HG03354 (cell line): Measurements from ENCODE around the gene OR2H2.

ENCODE experiments used
- ATAC-seq: cut with Tn5 transposase; IDR thresholded peaks from one replicate; pipeline ENCODE4 v1.9.1; 2021; ENCODE audit warnings: mild to moderate bottlenecking; ENCODE audit not compliant: unreplicated experiment, poor library complexity, severe bottlenecking

Gene OR2H2

DNA sequence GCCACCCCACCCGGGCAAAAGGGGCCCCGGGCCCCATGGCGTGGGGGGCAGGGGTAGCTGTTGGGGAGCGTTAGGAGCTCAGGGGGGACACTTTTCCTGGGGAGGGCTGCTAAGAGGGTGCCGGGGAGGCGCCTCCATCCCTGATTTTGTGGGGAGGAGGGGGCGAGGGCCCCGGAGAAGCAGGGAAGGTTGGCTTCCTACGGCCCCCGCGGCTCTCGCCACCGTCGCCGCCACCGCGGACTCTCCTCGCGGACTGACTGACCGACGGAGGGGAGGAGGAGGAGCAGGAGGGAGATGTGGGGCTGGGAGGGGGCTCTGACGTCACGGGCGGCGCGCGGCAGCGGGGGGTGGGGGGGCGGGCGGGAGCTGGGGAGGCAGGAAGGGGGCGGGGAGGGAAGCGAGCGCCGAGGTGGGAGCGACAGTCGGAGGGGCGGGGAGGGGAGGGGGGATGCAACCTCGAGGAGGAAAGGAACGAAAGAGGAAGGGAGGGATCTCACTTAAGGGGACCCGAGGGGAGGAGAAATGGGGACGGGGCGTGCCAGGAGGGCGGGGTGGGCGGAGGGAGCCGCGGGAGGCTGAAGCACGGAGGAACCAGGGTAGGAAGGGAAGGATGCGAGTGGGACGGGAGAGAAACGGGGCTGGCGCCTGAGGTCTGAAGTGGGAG, 43.0 kb downstream of the OR2H2 start:
- no peak for ATAC-seq

GRCh38 chr6:29628419-29629281, 43.7 kb downstream of the OR2H2 start:
- no peak for ATAC-seq

DNA sequence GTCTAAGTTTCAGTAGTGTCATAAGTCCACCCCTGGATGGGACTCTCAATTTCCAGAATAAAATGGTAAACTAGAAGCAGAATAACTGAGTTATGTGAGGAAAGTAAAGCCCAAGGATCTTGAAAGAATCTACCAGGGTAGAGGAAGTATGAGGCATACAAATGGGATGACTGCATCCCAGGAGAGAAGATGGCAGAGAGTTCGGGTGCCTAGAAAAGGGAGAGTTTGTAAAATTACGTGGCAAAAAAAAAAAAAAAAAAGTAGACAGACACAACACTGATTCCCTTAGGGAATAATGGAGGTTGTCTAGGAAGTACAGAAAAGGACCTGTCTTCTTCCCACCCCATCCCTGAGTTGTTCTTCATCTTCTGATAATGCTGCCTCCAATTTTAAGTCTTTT, 44.6 kb downstream of the OR2H2 start:
- no peak for ATAC-seq

DNA sequence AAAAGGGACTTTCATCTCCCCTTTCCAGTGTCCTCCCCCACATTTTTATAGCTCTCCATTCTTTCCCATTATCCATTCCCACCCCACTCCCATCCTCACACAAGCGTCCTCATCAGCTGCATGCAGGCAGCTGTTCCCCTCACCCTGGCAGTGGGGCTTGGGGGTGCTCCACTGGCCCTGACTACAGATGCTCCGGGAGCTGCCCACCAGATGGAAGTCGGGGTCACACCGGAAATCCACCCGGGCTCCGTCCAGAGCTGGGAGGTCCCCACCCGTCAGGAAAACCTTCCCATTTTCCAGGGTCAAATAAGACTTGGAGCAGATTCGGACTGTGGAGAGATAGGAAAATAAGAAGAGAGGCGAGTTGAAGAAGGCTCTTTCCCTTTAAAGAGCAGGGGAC, 45.4 kb downstream of the OR2H2 start:
- ATAC-seq = no peak

DNA sequence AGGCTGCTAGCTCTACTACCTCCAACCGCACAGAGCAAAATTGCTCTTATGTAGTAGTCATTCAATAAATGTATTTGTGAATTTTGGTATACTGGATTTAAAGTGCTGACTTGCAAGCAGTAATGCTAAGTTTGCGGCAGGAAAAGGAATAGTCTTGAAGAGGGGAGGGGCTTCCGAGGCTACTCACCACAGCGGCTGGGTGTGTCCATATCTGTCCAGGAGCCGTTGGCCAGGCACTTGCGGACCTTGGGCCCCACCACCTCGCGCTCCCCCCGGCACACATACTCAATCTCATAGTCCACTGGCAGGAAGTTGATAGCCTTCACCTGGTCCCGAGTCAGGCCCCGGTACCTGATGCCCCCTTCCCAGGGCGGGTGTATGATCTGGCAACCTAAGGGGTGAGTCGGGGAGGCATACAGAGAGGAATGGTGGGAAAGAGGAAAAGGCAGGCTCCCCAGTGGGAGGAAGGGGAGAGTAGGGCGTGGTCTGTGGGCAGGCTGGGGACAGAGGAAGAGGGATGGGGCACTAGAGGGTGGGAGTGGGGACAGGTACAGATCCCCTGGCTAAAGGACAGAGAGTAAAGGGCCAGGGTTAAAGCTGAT, 46.4 kb downstream of the OR2H2 start:
- no peak for ATAC-seq

DNA sequence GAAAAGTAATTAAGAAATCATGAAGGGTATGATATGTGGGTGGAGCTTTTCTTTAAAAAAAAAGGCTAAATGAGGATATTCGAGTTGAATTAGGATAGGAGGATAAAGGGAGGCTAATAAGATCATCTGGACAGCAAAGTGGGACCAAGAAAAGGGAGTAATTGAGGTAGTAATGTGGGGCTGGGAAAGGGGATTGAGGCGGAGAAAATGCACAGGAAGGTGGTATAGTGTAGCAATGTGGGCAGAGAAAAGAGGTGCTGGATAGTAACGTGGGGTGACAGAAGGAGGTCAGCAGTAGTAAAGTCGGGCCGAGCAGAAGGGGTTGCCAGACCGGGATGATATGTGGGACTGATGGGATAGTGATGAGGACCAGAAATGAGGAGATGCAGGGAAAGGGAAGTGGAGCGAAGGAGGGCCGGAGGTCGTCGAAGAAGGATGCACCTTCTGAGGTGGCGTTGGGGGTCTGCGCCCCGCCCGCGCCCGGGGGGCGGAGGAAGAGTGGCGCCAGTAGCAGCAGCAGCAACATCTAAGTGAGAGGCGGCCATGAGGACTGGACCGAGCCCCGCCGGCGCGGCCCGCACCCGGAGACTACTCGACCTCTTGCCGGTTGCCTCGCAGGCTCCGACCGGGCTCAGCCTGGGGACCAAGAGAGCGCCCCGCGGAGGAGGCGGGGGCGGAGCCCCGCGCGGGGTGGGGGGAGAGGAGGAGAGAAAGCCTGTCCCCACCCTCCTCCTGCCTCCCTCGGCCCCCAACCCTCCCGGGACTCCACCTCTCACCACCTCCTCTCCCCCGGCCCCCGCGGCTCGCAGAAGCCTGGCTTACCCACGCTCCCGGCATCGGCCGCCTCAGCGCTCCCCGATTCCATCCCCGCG, 47.2 kb downstream of the OR2H2 start:
- no peak for ATAC-seq

GRCh38 chr6:29632789-29633533, 48.0 kb downstream of the OR2H2 start, which contains the start of gene GABBR1:
Gene GABBR1, minus strand, starts transcription at chr6:29633183. Its CDS starts 798 bp downstream, at chr6:29632385.
- peak; percentile 52 for ATAC-seq

- no peak for ATAC-seq
Observed at GRCh38 chr6:29633534-29633905, 48.6 kb downstream of the OR2H2 start.

DNA sequence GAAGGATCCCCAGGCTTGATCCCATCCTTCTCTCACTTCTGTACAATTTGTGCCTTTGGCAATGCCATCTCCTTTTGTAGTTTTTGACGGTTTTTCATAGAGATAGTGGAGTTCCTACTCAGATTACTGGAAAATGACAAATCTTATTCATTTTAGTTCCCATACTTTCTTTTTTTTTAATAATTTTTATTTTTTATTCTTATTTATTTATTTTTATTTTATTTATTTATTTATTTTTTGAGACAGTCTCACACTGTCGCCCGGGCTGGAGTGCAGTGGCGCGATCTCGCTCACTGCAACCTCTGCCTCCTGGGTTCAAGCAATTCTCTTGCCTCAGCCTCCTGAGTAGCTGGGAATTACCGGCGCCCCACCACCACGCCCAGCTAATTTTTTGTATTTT, 52.3 kb downstream of the OR2H2 start:
- no peak for ATAC-seq
